ENCODE measurements around the gene RNF133. TPM values are rescaled to one million over a fixed set of nuclear protein-coding genes. Genes with fewer than 3 reads are reported as not detected.

Gene RNF133
- total RNA-seq, 1 donor from 2014 or later, result not detected

- no peak overlapping the region for H3K27ac Mint-ChIP-seq (ENCODE audit: unreplicated experiment)
- H3K36me3 Mint-ChIP-seq (ENCODE audit: unreplicated experiment), result no peaks in the 10 kb centered on the region
- TF ChIP-seq, protein P1, sequence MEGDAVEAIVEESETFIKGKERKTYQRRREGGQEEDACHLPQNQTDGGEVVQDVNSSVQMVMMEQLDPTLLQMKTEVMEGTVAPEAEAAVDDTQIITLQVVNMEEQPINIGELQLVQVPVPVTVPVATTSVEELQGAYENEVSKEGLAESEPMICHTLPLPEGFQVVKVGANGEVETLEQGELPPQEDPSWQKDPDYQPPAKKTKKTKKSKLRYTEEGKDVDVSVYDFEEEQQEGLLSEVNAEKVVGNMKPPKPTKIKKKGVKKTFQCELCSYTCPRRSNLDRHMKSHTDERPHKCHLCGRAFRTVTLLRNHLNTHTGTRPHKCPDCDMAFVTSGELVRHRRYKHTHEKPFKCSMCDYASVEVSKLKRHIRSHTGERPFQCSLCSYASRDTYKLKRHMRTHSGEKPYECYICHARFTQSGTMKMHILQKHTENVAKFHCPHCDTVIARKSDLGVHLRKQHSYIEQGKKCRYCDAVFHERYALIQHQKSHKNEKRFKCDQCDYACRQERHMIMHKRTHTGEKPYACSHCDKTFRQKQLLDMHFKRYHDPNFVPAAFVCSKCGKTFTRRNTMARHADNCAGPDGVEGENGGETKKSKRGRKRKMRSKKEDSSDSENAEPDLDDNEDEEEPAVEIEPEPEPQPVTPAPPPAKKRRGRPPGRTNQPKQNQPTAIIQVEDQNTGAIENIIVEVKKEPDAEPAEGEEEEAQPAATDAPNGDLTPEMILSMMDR (IDR thresholded peaks at IDR 0.05; ENCODE audit: partially characterized antibody, unreplicated experiment), result no peak
- no peaks in the 10 kb centered on the region for H3K27me3 Mint-ChIP-seq (ENCODE audit: unreplicated experiment)
- H3K4me3 Mint-ChIP-seq (ENCODE audit: unreplicated experiment), result no peak overlapping the region
- no peak for DNase-seq
- no peaks in the 10 kb centered on the region for H3K4me1 Mint-ChIP-seq (ENCODE audit: low read depth, unreplicated experiment)
- H3K9me3 Mint-ChIP-seq (ENCODE audit: unreplicated experiment), result no peaks in the 10 kb centered on the region
Observed at GRCh38 chr7:122719010-122719578, 20.2 kb upstream of the RNF133 start.

- H3K36me3 Mint-ChIP-seq (ENCODE audit: unreplicated experiment), result no peaks in the 10 kb centered on the region
- no peaks in the 10 kb centered on the region for H3K4me1 Mint-ChIP-seq (ENCODE audit: low read depth, unreplicated experiment)
- no peaks in the 10 kb centered on the region for H3K27me3 Mint-ChIP-seq (ENCODE audit: unreplicated experiment)
- no peak for DNase-seq
- no peaks in the 10 kb centered on the region for H3K9me3 Mint-ChIP-seq (ENCODE audit: unreplicated experiment)
- no peak overlapping the region for H3K27ac Mint-ChIP-seq (ENCODE audit: unreplicated experiment)
- no peak overlapping the region for H3K4me3 Mint-ChIP-seq (ENCODE audit: unreplicated experiment)
- TF ChIP-seq, protein P1 (IDR thresholded peaks at IDR 0.05; ENCODE audit: partially characterized antibody, unreplicated experiment), result no peak
Observed at GRCh38 chr7:122717356-122718089, 18.6 kb upstream of the RNF133 start.

DNA sequence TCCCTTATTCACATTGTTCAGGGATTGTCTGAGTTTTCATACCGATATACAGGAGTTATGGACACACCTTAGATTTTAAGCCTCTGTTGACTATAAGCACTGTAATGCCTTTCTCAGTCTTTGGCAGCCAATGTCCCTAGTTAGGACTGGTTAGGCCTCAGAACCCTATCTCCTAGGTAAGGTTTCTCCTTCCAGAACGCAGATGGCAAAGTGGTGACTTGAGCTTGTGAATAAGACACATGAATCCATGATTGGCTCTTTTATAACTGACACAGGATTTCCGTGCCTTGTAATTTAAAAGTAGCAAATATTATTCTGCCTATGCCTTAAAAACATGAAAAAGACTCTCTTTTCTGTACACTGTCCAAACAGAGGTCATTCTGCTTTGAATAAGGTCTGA lies 16.3 kb upstream of the RNF133 start:
- no peak for DNase-seq
- H3K27ac Mint-ChIP-seq (ENCODE audit: unreplicated experiment), result no peak overlapping the region
- H3K9me3 Mint-ChIP-seq (ENCODE audit: unreplicated experiment), result no peaks in the 10 kb centered on the region
- no peaks in the 10 kb centered on the region for H3K27me3 Mint-ChIP-seq (ENCODE audit: unreplicated experiment)
- H3K36me3 Mint-ChIP-seq (ENCODE audit: unreplicated experiment), result no peaks in the 10 kb centered on the region
- TF ChIP-seq, protein P1 (IDR thresholded peaks at IDR 0.05; ENCODE audit: partially characterized antibody, unreplicated experiment), result no peak
- H3K4me1 Mint-ChIP-seq (ENCODE audit: low read depth, unreplicated experiment), result no peaks in the 10 kb centered on the region
- H3K4me3 Mint-ChIP-seq (ENCODE audit: unreplicated experiment), result no peak overlapping the region

DNA sequence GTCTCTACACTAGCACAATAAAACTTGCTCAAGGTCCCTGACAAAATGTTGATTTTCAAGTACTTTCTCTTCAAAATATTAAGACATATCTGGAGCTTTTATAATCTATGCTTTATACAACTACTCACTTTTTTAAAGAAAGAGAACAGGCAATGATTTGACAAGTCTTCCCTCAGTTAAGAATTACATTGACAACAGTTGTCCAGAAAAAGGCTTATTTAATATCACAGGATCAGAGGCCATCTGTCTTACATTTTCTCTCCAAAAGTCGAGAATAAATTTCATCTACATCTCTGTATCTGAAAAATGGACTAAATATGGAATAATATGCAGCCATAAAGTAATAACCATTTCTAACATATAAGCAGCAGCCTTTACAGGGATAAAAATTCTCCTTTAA lies 12.0 kb upstream of the RNF133 start:
- Mint-ChIP-seq H3K4me1 (ENCODE audit: low read depth, unreplicated experiment) (no peaks in the 10 kb centered on the region), H3K9me3 (ENCODE audit: unreplicated experiment) (no peaks in the 10 kb centered on the region), H3K27me3 (ENCODE audit: unreplicated experiment) (no peaks in the 10 kb centered on the region), H3K36me3 (ENCODE audit: unreplicated experiment) (no peaks in the 10 kb centered on the region), H3K4me3 (ENCODE audit: unreplicated experiment) (no peak overlapping the region), H3K27ac (ENCODE audit: unreplicated experiment) (no peak overlapping the region)
- DNase-seq, result no peak
- TF ChIP-seq, protein P1 (IDR thresholded peaks at IDR 0.05; ENCODE audit: partially characterized antibody, unreplicated experiment), result no peak

GRCh38 chr7:122709930-122710646 lies 11.2 kb upstream of the RNF133 start:
- H3K27me3 Mint-ChIP-seq (ENCODE audit: unreplicated experiment), result no peaks in the 10 kb centered on the region
- no peak overlapping the region for H3K27ac Mint-ChIP-seq (ENCODE audit: unreplicated experiment)
- no peak overlapping the region for H3K4me3 Mint-ChIP-seq (ENCODE audit: unreplicated experiment)
- no peaks in the 10 kb centered on the region for H3K9me3 Mint-ChIP-seq (ENCODE audit: unreplicated experiment)
- TF ChIP-seq, protein P1 (IDR thresholded peaks at IDR 0.05; ENCODE audit: partially characterized antibody, unreplicated experiment), result no peak
- DNase-seq, result no peak
- no peaks in the 10 kb centered on the region for H3K36me3 Mint-ChIP-seq (ENCODE audit: unreplicated experiment)
- H3K4me1 Mint-ChIP-seq (ENCODE audit: low read depth, unreplicated experiment), result no peaks in the 10 kb centered on the region
